PFSK-1 (cell line): Measurements from ENCODE around the gene ZNF410.

Source experiments
- POLR2AphosphoS5 ChIP-seq: IDR thresholded peaks from 2 replicates; pipeline ENCODE4 v1.6.1; 2012; ENCODE audit warnings: low read depth, mild to moderate bottlenecking, control low read depth, low read length, moderate library complexity
- REST ChIP-seq, 2 experiments: IDR thresholded peaks; 2 replicates each; pipeline versions ENCODE4 v1.6.1 to v1.8.0; 2011 to 2012; ENCODE audit warnings: low read depth in 2 of 2, low read length in 2 of 2, control low read depth in 1 of 2, inconsistent platforms in 1 of 2, mild to moderate bottlenecking in 1 of 2, moderate library complexity in 1 of 2; ENCODE audit not compliant: insufficient read depth in 1 of 2
- TAF1 ChIP-seq: IDR thresholded peaks from 2 replicates; pipeline ENCODE4 v1.6.1; 2012; ENCODE audit warnings: low read length, control low read depth, borderline replicate concordance; ENCODE audit not compliant: insufficient read depth

- TF ChIP-seq REST (IDR thresholded peaks at IDR 0.05; ENCODE audit: insufficient read depth in 1 of 2, low read depth in 2 of 2, low read length in 2 of 2) (no peak), TAF1 (no peak), POLR2AphosphoS5 (no peak)
Measured at GRCh38 chr14:73843296-73843695, 43.4 kb upstream of the ZNF410 start.
